BLaER1 treated with 17β-estradiol and CSF1 and Interleukin-3, amounts not matched to agents 10 nM and 100 nM (cell line): ENCODE data around the gene SREK1IP1.
"Not testable (repeated sequence)": the region's sequence is repeated elsewhere in the genome, so short reads cannot be mapped to it uniquely, and the experiment has no call there.

ENCODE experiments used
- H3K27ac ChIP-seq, 11 experiments: shearing (Covaris generic); formaldehyde crosslinking; 2 replicates each; pipeline ENCODE4 v1.8.1; 2022
- H3K27me3 ChIP-seq, 11 experiments: shearing (Covaris generic); formaldehyde crosslinking; 2 replicates each; pipeline ENCODE4 v1.8.1; 2022
- H3K36me3 ChIP-seq, 11 experiments: shearing (Covaris generic); formaldehyde crosslinking; 2 replicates each; pipeline ENCODE4 v1.8.1; 2022
- H3K4me1 ChIP-seq, 10 experiments: shearing (Covaris generic); formaldehyde crosslinking; 2 replicates each; pipeline ENCODE4 v1.8.1; 2022
- H3K4me2 ChIP-seq, 11 experiments: shearing (Covaris generic); formaldehyde crosslinking; 2 replicates each; pipeline ENCODE4 v1.8.1; 2022
- H3K4me3 ChIP-seq, 10 experiments: shearing (Covaris generic); formaldehyde crosslinking; 2 replicates each; pipeline ENCODE4 v1.8.1; 2022
- H3K9ac ChIP-seq, 11 experiments: shearing (Covaris generic); formaldehyde crosslinking; 2 replicates each; pipeline ENCODE4 v1.8.1; 2022
- H3K9me3 ChIP-seq, 11 experiments: shearing (Covaris generic); formaldehyde crosslinking; replicated peaks in 1 of 11; 2 replicates each; pipeline ENCODE4 v1.8.1; 2022
- H4K20me1 ChIP-seq, 11 experiments: shearing (Covaris generic); formaldehyde crosslinking; 2 replicates each; pipeline ENCODE4 v1.8.1; 2022
- Cebpa-rat ChIP-seq, 11 experiments: shearing (Covaris generic); IDR thresholded peaks; 2 replicates each; pipeline ENCODE4 v1.8.1; 2022

The SREK1IP1 gene

DNA sequence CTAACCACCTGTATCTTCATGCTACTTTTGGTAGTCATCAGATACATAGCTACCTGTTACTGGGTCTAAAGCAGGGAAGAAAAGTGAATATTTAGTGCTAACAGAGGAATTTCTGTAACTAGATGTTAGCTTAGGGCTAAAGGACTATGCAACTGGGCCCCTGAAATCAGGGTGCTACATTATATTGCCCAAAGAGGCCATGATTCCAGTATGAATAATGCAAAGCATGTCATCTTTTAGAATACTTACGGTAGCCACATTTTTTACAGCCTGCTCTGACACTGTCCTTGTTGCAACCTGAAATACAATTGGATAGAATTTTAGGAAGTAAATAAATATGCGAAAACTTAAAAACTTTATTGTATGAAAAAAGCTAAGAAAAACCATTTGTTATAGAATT, 14.4 kb downstream of the SREK1IP1 start:
- no peak overlapping the region for H3K4me2 ChIP-seq
- H3K9ac ChIP-seq = no peak overlapping the region
- H3K36me3 ChIP-seq = peaks cover 36 to 96% (median 63%) of the 10 kb centered on the region in 11 experiments
- no peak overlapping the region for H3K27ac ChIP-seq
- no peak for TF ChIP-seq Cebpa-rat (IDR thresholded peaks at IDR 0.05)
- no peaks in the 10 kb centered on the region for H3K4me1 ChIP-seq
- H3K4me3 ChIP-seq = no peak overlapping the region
- peaks cover 12 to 63% (median 44%) of the 10 kb centered on the region in 11 experiments; a peak in 21 of 22 replicates for H4K20me1 ChIP-seq
- no peaks in the 10 kb centered on the region for H3K9me3 ChIP-seq
- no peaks in the 10 kb centered on the region for H3K27me3 ChIP-seq

GRCh38 chr5:64749385-64749784, 19.1 kb downstream of the SREK1IP1 start:
- TF ChIP-seq Cebpa-rat (IDR thresholded peaks at IDR 0.05) = no peak
- no peak overlapping the region for H3K27ac ChIP-seq
- H3K9me3 ChIP-seq = no peaks in the 10 kb centered on the region
- peaks cover 36 to 88% (median 60%) of the 10 kb centered on the region in 11 experiments for H3K36me3 ChIP-seq
- no peaks in the 10 kb centered on the region for H3K27me3 ChIP-seq
- no peaks in the 10 kb centered on the region for H3K4me1 ChIP-seq
- H3K4me3 ChIP-seq = no peak overlapping the region
- no peak overlapping the region for H3K9ac ChIP-seq
- H3K4me2 ChIP-seq = no peak overlapping the region
- H4K20me1 ChIP-seq = peaks cover 0 to 54% (median 13%) of the 10 kb centered on the region in 11 experiments; a peak in 13 of 22 replicates

- no peak for TF ChIP-seq Cebpa-rat (IDR thresholded peaks at IDR 0.05)
These were observed 22.0 kb downstream of the SREK1IP1 start for GRCh38 chr5:64746446-64746845.

DNA sequence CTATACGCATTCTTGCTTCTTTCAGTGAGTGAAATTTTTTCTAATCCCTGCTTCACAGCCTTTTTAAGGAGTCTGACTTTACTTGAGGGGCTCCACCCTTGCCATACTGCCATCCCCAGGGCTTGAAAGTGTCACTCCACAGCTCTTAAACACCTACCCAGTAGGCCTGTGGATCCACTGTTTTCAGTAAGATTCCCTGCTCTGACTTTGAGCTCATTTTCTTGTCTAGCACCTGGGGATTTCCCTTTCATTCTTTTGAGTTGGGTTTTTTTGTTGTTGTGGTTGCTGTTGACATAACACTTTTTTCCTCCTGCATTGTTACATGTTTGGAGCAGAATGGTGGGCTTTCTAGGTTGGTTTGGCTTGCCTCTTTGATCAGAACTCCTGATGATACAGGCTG, 23.6 kb downstream of the SREK1IP1 start:
- H3K27ac ChIP-seq = no peak overlapping the region
- TF ChIP-seq Cebpa-rat (IDR thresholded peaks at IDR 0.05) = no peak

More at GRCh38 chr5:64746446-64746845, 22.0 kb downstream of the SREK1IP1 start:
- H3K9me3 ChIP-seq = no peaks in the 10 kb centered on the region
- no peak overlapping the region for H3K27ac ChIP-seq
- no peaks in the 10 kb centered on the region for H3K27me3 ChIP-seq
- H3K4me1 ChIP-seq = peaks cover 0 to 19% (median 5%) of the 10 kb centered on the region in 10 experiments; a peak in 6 of 20 replicates
- H4K20me1 ChIP-seq = peaks cover 0 to 56% (median 7%) of the 10 kb centered on the region in 11 experiments; a peak in 7 of 22 replicates
- H3K4me3 ChIP-seq = no peak overlapping the region
- peaks cover 18 to 64% (median 34%) of the 10 kb centered on the region in 11 experiments for H3K36me3 ChIP-seq
- H3K9ac ChIP-seq = no peak overlapping the region
- H3K4me2 ChIP-seq = no peak overlapping the region

GRCh38 chr5:64742821-64743220, 25.7 kb downstream of the SREK1IP1 start:
- Histone ChIP-seq H3K4me2 (no peak overlapping the region), H3K9me3 (no peaks in the 10 kb centered on the region), H3K4me1 (peaks cover 0 to 19% (median 5%) of the 10 kb centered on the region in 10 experiments; a peak in 6 of 20 replicates), H3K27ac (no peak overlapping the region), H4K20me1 (peaks cover 0 to 66% (median 8%) of the 10 kb centered on the region in 11 experiments; a peak in 7 of 22 replicates), H3K27me3 (no peaks in the 10 kb centered on the region), H3K9ac (no peak overlapping the region), H3K4me3 (no peak overlapping the region), H3K36me3 (peaks cover 40 to 70% (median 56%) of the 10 kb centered on the region in 11 experiments)
- TF ChIP-seq Cebpa-rat (IDR thresholded peaks at IDR 0.05) = no peak

More for the DNA sequence above, 23.6 kb downstream of the SREK1IP1 start:
- no peaks in the 10 kb centered on the region for H3K27me3 ChIP-seq
- no peak overlapping the region for H3K4me3 ChIP-seq
- H3K36me3 ChIP-seq = peaks cover 25 to 64% (median 40%) of the 10 kb centered on the region in 11 experiments
- H3K9ac ChIP-seq = no peak overlapping the region
- H3K4me1 ChIP-seq = peaks cover 0 to 19% (median 5%) of the 10 kb centered on the region in 10 experiments; a peak in 6 of 20 replicates
- peaks cover 0 to 68% (median 7%) of the 10 kb centered on the region in 11 experiments; a peak in 7 of 22 replicates for H4K20me1 ChIP-seq
- no peak overlapping the region for H3K4me2 ChIP-seq
- no peaks in the 10 kb centered on the region for H3K9me3 ChIP-seq

- H3K27ac ChIP-seq = no peak overlapping the region
These were observed 26.1 kb downstream of the SREK1IP1 start for GRCh38 chr5:64742411-64742810.

DNA sequence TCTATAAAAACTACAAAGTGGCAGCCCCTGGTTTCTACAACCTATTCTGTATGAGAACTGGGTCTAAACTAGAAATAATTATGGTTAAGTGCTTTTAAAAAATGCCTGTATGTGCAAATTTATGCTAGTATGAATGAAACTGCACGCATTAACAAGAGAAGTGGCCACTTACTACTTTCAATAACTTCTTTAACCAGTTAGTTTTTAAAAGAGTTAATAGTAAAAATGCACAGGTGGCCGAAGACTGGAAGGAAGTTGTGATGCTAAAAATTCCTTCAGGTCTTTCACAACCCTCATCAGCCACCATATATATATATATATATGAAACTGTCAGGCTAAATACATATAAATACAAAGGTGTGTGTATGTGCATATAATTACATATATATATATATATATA, 41.3 kb downstream of the SREK1IP1 start:
- no peak overlapping the region for H3K27ac ChIP-seq
- H3K9ac ChIP-seq = no peak overlapping the region
- no peak for TF ChIP-seq Cebpa-rat (IDR thresholded peaks at IDR 0.05)
- H3K4me2 ChIP-seq = no peak overlapping the region
- H3K4me3 ChIP-seq = no peak overlapping the region
- H3K27me3 ChIP-seq = no peaks in the 10 kb centered on the region
- no peaks in the 10 kb centered on the region for H3K4me1 ChIP-seq
- no peaks in the 10 kb centered on the region for H3K9me3 ChIP-seq
- H3K36me3 ChIP-seq = peaks cover 59 to 100% (median 89%) of the 10 kb centered on the region in 11 experiments
- peaks cover 0 to 21% (median 3%) of the 10 kb centered on the region in 11 experiments; a peak in 9 of 22 replicates for H4K20me1 ChIP-seq

More at GRCh38 chr5:64742411-64742810, 26.1 kb downstream of the SREK1IP1 start:
- Histone ChIP-seq H3K4me3 (no peak overlapping the region), H3K27me3 (no peaks in the 10 kb centered on the region), H4K20me1 (peaks cover 0 to 65% (median 8%) of the 10 kb centered on the region in 11 experiments; a peak in 7 of 22 replicates), H3K4me1 (peaks cover 0 to 19% (median 5%) of the 10 kb centered on the region in 10 experiments; a peak in 6 of 20 replicates), H3K4me2 (no peak overlapping the region; a peak in 2 of 22 replicates), H3K9ac (no peak overlapping the region), H3K36me3 (peaks cover 39 to 70% (median 55%) of the 10 kb centered on the region in 11 experiments), H3K9me3 (no peaks in the 10 kb centered on the region)
- TF ChIP-seq Cebpa-rat (IDR thresholded peaks at IDR 0.05) = no peak

- H3K4me2 ChIP-seq = no peak overlapping the region
- H3K4me3 ChIP-seq = no peak overlapping the region
- no peak overlapping the region for H3K27ac ChIP-seq
- peaks cover 38 to 81% (median 67%) of the 10 kb centered on the region in 11 experiments for H3K36me3 ChIP-seq
- TF ChIP-seq Cebpa-rat (IDR thresholded peaks at IDR 0.05) = no peak
- H4K20me1 ChIP-seq = no peaks in the 10 kb centered on the region
- no peaks in the 10 kb centered on the region for H3K9me3 ChIP-seq
- H3K4me1 ChIP-seq = no peaks in the 10 kb centered on the region
- no peaks in the 10 kb centered on the region for H3K27me3 ChIP-seq
- no peak overlapping the region for H3K9ac ChIP-seq
These were observed 45.9 kb downstream of the SREK1IP1 start for GRCh38 chr5:64722588-64722987.

- H3K36me3 ChIP-seq, H3K4me3 ChIP-seq, H3K9me3 ChIP-seq, H3K4me1 ChIP-seq, H3K9ac ChIP-seq, H3K27ac ChIP-seq, H3K4me2 ChIP-seq, H4K20me1 ChIP-seq, H3K27me3 ChIP-seq: not testable (repeated sequence)
These were observed 54.0 kb downstream of the SREK1IP1 start for GRCh38 chr5:64714495-64714894.

- Histone ChIP-seq H3K4me1 (no peaks in the 10 kb centered on the region), H3K4me3 (no peak overlapping the region), H3K36me3 (no peaks in the 10 kb centered on the region), H3K27me3 (no peaks in the 10 kb centered on the region), H3K4me2 (no peak overlapping the region), H3K27ac (no peak overlapping the region), H4K20me1 (no peaks in the 10 kb centered on the region), H3K9me3 (no peaks in the 10 kb centered on the region), H3K9ac (no peak overlapping the region)
- no peak for TF ChIP-seq Cebpa-rat (IDR thresholded peaks at IDR 0.05)
These were observed 61.3 kb downstream of the SREK1IP1 start for GRCh38 chr5:64707191-64707590.

- H3K4me2 ChIP-seq, H3K4me1 ChIP-seq, H3K9ac ChIP-seq: not testable (repeated sequence)
These were observed 62.4 kb downstream of the SREK1IP1 start for GRCh38 chr5:64706074-64706473.

More at GRCh38 chr5:64706074-64706473, 62.4 kb downstream of the SREK1IP1 start:
- not testable (repeated sequence) for H3K9me3 ChIP-seq, H3K36me3 ChIP-seq, H3K27me3 ChIP-seq, H3K4me3 ChIP-seq, H4K20me1 ChIP-seq, H3K27ac ChIP-seq
